K562 (cell line): ENCODE data around the gene HAUS3. TPM values are rescaled to one million over a fixed set of nuclear protein-coding genes. Genes with fewer than 3 reads are reported as not detected.

ENCODE experiments used
- ATAC-seq: fragments of 200-7000 bp; cut with Tn5 transposase; 3 replicates; pipeline ENCODE4 v1.9.1; 2020; ENCODE audit warnings: moderate library complexity
- BruUV-seq: library from RNA; stranded (reverse); fragments of 400-500 nt; replicated peaks from 2 replicates; lab custom pipeline; 2021; lab: Mats Ljungman, UMichigan
- CTCF ChIA-PET: fragments of 300-600 bp; formaldehyde crosslinking; extraction: SDS; loops from one replicate; lab custom pipeline; 2021; ENCODE audit warnings: low intra/inter-chr PET ratio; lab: Yijun Ruan, JAX
- POLR2A ChIA-PET: fragments of 300-600, 350-650 bp; sonication (Branson Sonifier 250); formaldehyde crosslinking; extraction: SDS; loops from one replicate; lab custom pipeline; 2021; ENCODE audit warnings: antibody characterized with exemption, inconsistent platforms; lab: Yijun Ruan, JAX
- DNase-seq, 4 experiments: peaks; one replicate each; pipeline versions ENCODE4 v3.0.0 to v3.0.0-alpha.2; 2011 to 2018; ENCODE audit warnings: low spot score in 3 of 4, mixed read lengths in 3 of 4; ENCODE audit errors: extremely low read depth in 1 of 4
- FAIRE-seq: peaks from 2 replicates; lab custom pipeline; 2011; peaks lifted over from hg19 to GRCh38; lab: Jason Lieb, UNC
- H2AFZ ChIP-seq: 2 replicates; pipeline ENCODE4 v1.6.0; 2011; ENCODE audit warnings: low read depth, low read length, control low read depth, inconsistent platforms
- H3K27ac ChIP-seq: fragments of 200-600 bp; 3 replicates; pipeline ENCODE4 v1.8.0; 2011; ENCODE audit warnings: low read depth, mild to moderate bottlenecking, control low read depth, inconsistent platforms, low read length, moderate library complexity, mixed read lengths; ENCODE audit errors: extremely low read depth
- H3K27me3 ChIP-seq, 2 experiments: fragments of 300-600 bp in 1 of 2; 2 replicates in 1 of 2; 3 replicates in 1 of 2; pipeline versions ENCODE4 v1.6.0 to v1.8.0; 2011; ENCODE audit warnings: inconsistent platforms in 2 of 2, low read length in 2 of 2, mild to moderate bottlenecking in 1 of 2, mixed read lengths in 1 of 2, moderate library complexity in 1 of 2; ENCODE audit not compliant: control insufficient read depth in 2 of 2, insufficient read depth in 2 of 2
- H3K36me3 ChIP-seq: fragments of 300-600 bp; 3 replicates; pipeline ENCODE4 v1.8.0; 2011; ENCODE audit warnings: mild to moderate bottlenecking, low read length, inconsistent platforms; ENCODE audit not compliant: control insufficient read depth, insufficient read depth
- H3K4me1 ChIP-seq, 2 experiments: fragments of 200-600 bp in 1 of 2; replicated peaks in 1 of 2; 2 replicates in 1 of 2; 3 replicates in 1 of 2; pipeline versions ENCODE4 v1.5.1 to v1.8.0; 2011; ENCODE audit warnings: inconsistent platforms in 2 of 2, low read length in 2 of 2, mild to moderate bottlenecking in 1 of 2, mixed read lengths in 1 of 2, moderate library complexity in 1 of 2; ENCODE audit not compliant: control insufficient read depth in 2 of 2, insufficient read depth in 2 of 2
- H3K4me2 ChIP-seq: 2 replicates; pipeline ENCODE4 v1.6.1; 2011; ENCODE audit warnings: low read length, control low read depth, inconsistent platforms, mixed read lengths; ENCODE audit not compliant: insufficient read depth
- H3K4me3 ChIP-seq: fragments of 200-600 bp; sonication (generic), shearing (Covaris generic); 2 replicates; pipeline ENCODE4 v1.5.1; 2016; ENCODE audit warnings: control low read depth, inconsistent platforms
- H3K79me2 ChIP-seq: fragments of 200-600 bp; 3 replicates; pipeline ENCODE4 v1.8.0; 2011; ENCODE audit warnings: low read length, inconsistent platforms; ENCODE audit not compliant: control insufficient read depth, insufficient read depth
- H3K9ac ChIP-seq, 2 experiments: 2 replicates each; pipeline versions ENCODE4 v1.6.0 to v1.6.1; 2011; ENCODE audit warnings: low read depth in 2 of 2, low read length in 2 of 2, control low read depth in 1 of 2, inconsistent platforms in 1 of 2, mild to moderate bottlenecking in 1 of 2, mixed read lengths in 1 of 2; ENCODE audit not compliant: insufficient read depth in 1 of 2
- H3K9me1 ChIP-seq: one replicate; pipeline ENCODE4 v1.6.0; 2011; ENCODE audit warnings: inconsistent platforms, mild to moderate bottlenecking, low read length, moderate library complexity; ENCODE audit not compliant: control insufficient read depth, insufficient read depth
- H3K9me3 ChIP-seq: replicated peaks from 2 replicates; pipeline ENCODE4 v1.5.1; 2011; ENCODE audit warnings: low read depth, low read length, inconsistent platforms; ENCODE audit not compliant: control insufficient read depth, insufficient read depth
- H4K20me1 ChIP-seq: replicated peaks from 2 replicates; pipeline ENCODE4 v1.6.1; 2011; ENCODE audit warnings: low read length, inconsistent platforms, mixed read lengths; ENCODE audit not compliant: control insufficient read depth, insufficient read depth
- CGGBP1 ChIP-seq: fragments of 250-450 bp; sonication (Bioruptor Pico); IDR thresholded peaks from 2 replicates; pipeline ENCODE4 v1.9.0; 2021; ENCODE audit warnings: mild to moderate bottlenecking
- ESRRA ChIP-seq: fragments of 450-650 bp; IDR thresholded peaks from 2 replicates; pipeline ENCODE4 v1.6.1; 2014; ENCODE audit warnings: low read depth, mild to moderate bottlenecking, moderate library complexity, borderline replicate concordance
- JUND ChIP-seq, 2 experiments: IDR thresholded peaks; 2 replicates in 1 of 2; 3 replicates in 1 of 2; pipeline ENCODE4 v1.6.1; 2011; ENCODE audit warnings: borderline replicate concordance in 2 of 2, low read depth in 2 of 2, low read length in 2 of 2, improper control_type of control experiment in 1 of 2, missing biosample characterization in 1 of 2, missing genetic modification characterization in 1 of 2, missing genetic modification reagents in 1 of 2
- MAZ ChIP-seq, 2 experiments: fragments of 450-650 bp in 1 of 2; sonication (generic) in 1 of 2; formaldehyde crosslinking; IDR thresholded peaks in 1 of 2; conservative IDR thresholded peaks in 1 of 2; 2 replicates each; pipeline versions ENCODE4 v1.4.0 to v1.5.0; 2020; ENCODE audit warnings: mild to moderate bottlenecking in 1 of 2, missing genetic modification reagents in 1 of 2
- MED1 ChIP-seq: sonication (generic); formaldehyde crosslinking; IDR thresholded peaks from 2 replicates; pipeline ENCODE4 v1.8.1; 2023; ENCODE audit warnings: missing genetic modification reagents, borderline replicate concordance
- POLR2G ChIP-seq: fragments of 200-400 bp; formaldehyde crosslinking; IDR thresholded peaks from 2 replicates; pipeline ENCODE4 v1.6.1; 2017; ENCODE audit warnings: low read depth, mild to moderate bottlenecking, antibody characterized with exemption, low read length, moderate library complexity
- RAD21 ChIP-seq, 2 experiments: fragments of 250-450 bp in 1 of 2; fragments of 450-650 bp in 1 of 2; sonication (Bioruptor Pico) in 1 of 2; formaldehyde crosslinking in 1 of 2; IDR thresholded peaks in 1 of 2; conservative IDR thresholded peaks in 1 of 2; 2 replicates each; pipeline versions ENCODE4 v1.4.0 to v1.8.0; 2020 to 2022; ENCODE audit warnings: mild to moderate bottlenecking in 2 of 2, moderate library complexity in 1 of 2
- SAP30 ChIP-seq: fragments of 200-600 bp; sonication (generic); IDR thresholded peaks from 2 replicates; pipeline ENCODE4 v1.6.1; 2012; ENCODE audit warnings: borderline replicate concordance, low read depth, mild to moderate bottlenecking, moderate library complexity, low read length, control low read depth, inconsistent platforms; ENCODE audit not compliant: insufficient read depth, poor library complexity, severe bottlenecking
- SP1 ChIP-seq: sonication (generic); formaldehyde crosslinking; IDR thresholded peaks from 2 replicates; pipeline ENCODE4 v1.8.1; 2022; ENCODE audit warnings: mild to moderate bottlenecking, missing genetic modification reagents
- TCF7 ChIP-seq: sonication (generic); IDR thresholded peaks from 2 replicates; pipeline ENCODE4 v1.6.1; 2016; ENCODE audit warnings: antibody characterized with exemption, borderline replicate concordance
- ZNF347 ChIP-seq: fragments of 450-650 bp; formaldehyde crosslinking; IDR thresholded peaks from 2 replicates; pipeline ENCODE4 v1.4.0; 2020; ENCODE audit warnings: low read depth, mild to moderate bottlenecking, moderate library complexity
- ZNF511 ChIP-seq: sonication (generic); formaldehyde crosslinking; IDR thresholded peaks from 2 replicates; pipeline ENCODE4 v1.8.0; 2022; ENCODE audit warnings: mild to moderate bottlenecking, missing genetic modification reagents
- ZNF551 ChIP-seq: fragments of 250-450 bp; sonication (Bioruptor Pico); IDR thresholded peaks from 2 replicates; pipeline ENCODE4 v1.5.0; 2021; ENCODE audit warnings: mild to moderate bottlenecking, moderate library complexity
- WGBS: fragments of 100-300 bp; shearing (Covaris generic); methylation state at CpG from one replicate; pipeline ENCODE4 v1.1.6; 2016; ENCODE audit warnings: low coverage, mixed read lengths; ENCODE audit not compliant: insufficient coverage; ENCODE audit errors: missing lambda C conversion rate; 5-methylcytosine and 5-hydroxymethylcytosine counted together
- in situ Hi-C: fragments of 300-500 bp; cut with MboI; formaldehyde crosslinking; loops from 4 replicates; pipeline ENCODE4 v1.15.0; 2018; ENCODE audit warnings: inconsistent platforms, mixed read lengths
- intact Hi-C: fragments of 100-400 bp; cut with micrococcal nuclease; formaldehyde crosslinking; loops from 2 replicates; pipeline ENCODE4 v1.14.2; 2022
- polyA plus RNA-seq, 8 experiments: library from polyadenylated mRNA; depleted of rRNA in 4 of 8; stranded (reverse) in 5 of 8; unstranded in 3 of 8; fragments of >200 nt; fragmentation: Nextera tagmentation in 2 of 8; fragmentation: Illumina TruSeq in 1 of 8; extraction: Ambion mirVana in 2 of 8; extraction: Trizol in 1 of 8; gene quantifications; 2 replicates each; pipeline versions ENCODE4 v1.2.1 to v1.2.3, GENCODE V29; 2011 to 2014; ENCODE audit warnings: inconsistent platforms in 1 of 8, missing spikeins in 1 of 8
- total RNA-seq, 7 experiments: library from RNA; depleted of rRNA in 6 of 7; stranded (reverse); fragments of >200 nt in 6 of 7; fragmentation: Illumina TruSeq in 2 of 7; extraction: Trizol in 2 of 7; gene quantifications; 2 replicates each; pipeline versions ENCODE4 v1.2.1 to v1.2.3, GENCODE V29; 2011 to 2021; ENCODE audit warnings: low replicate concordance in 1 of 7
- TF ChIP-seq, protein P1 (sequence below): sonication (generic); formaldehyde crosslinking; IDR thresholded peaks from 2 replicates; pipeline ENCODE4 v1.9.0; 2022; ENCODE audit warnings: mild to moderate bottlenecking, missing genetic modification reagents

The HAUS3 gene
- total and polyA plus RNA-seq, 9 of the 15 experiments (the other 6 are each of a cell fraction or from before 2014, with no cell fraction given) = 8.9 to 25.7 (median 21.5) TPM

- no peak for DNase-seq
- no peak for FAIRE-seq
- no peak overlapping the region for H3K4me3 ChIP-seq
- H3K4me2 ChIP-seq = no peak overlapping the region
- POLR2A ChIA-PET = no interaction called here
- H3K79me2 ChIP-seq = no peaks in the 10 kb centered on the region
- in situ Hi-C loops = no loop called here
- H3K9me1 ChIP-seq = peaks cover under 1% of the 10 kb centered on the region
- H3K36me3 ChIP-seq = no peaks in the 10 kb centered on the region
- intact Hi-C loops = no loop called here
- no peaks in the 10 kb centered on the region for H3K9me3 ChIP-seq
- H4K20me1 ChIP-seq = no peaks in the 10 kb centered on the region
- H3K27ac ChIP-seq = no peak overlapping the region
- BruUV-seq = no TSS peak
- CTCF ChIA-PET = no interaction called here
- H3K27me3 ChIP-seq = no peaks in the 10 kb centered on the region
- no peak for TF ChIP-seq ESRRA
- no peak for TF ChIP-seq ZNF551 (CRISPR knock-in tag)
- no peak for TF ChIP-seq MAZ (CRISPR knock-in tag; conservative IDR thresholded peaks at IDR 0.05 in 1 of 2, IDR thresholded peaks at IDR 0.05 in 1 of 2)
- TF ChIP-seq MED1 (CRISPR knock-in tag) = no peak
- no peak for TF ChIP-seq ZNF347 (CRISPR knock-in tag)
- TF ChIP-seq TCF7 = no peak
- TF ChIP-seq CGGBP1 (CRISPR knock-in tag) = no peak
- TF ChIP-seq ZNF511 = no peak
- no peak for TF ChIP-seq SP1
- no peak for TF ChIP-seq RAD21 (CRISPR knock-in tag; conservative IDR thresholded peaks at IDR 0.05 in 1 of 2, IDR thresholded peaks at IDR 0.05 in 1 of 2)
- TF ChIP-seq JUND (IDR thresholded peaks at IDR 0.05; ENCODE audit: borderline replicate concordance, low read depth, low read length) = no peak
- no peak for TF ChIP-seq JUND (tag; IDR thresholded peaks at IDR 0.05; ENCODE audit: borderline replicate concordance, low read depth, low read length)
- TF ChIP-seq POLR2G = no peak
- TF ChIP-seq SAP30 = no peak
- TF ChIP-seq, protein P1, sequence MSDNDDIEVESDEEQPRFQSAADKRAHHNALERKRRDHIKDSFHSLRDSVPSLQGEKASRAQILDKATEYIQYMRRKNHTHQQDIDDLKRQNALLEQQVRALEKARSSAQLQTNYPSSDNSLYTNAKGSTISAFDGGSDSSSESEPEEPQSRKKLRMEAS (CRISPR knock-in tag) = no peak
- no peak for ATAC-seq
- WGBS = 0% methylated on average over 2 of the region's 3 CpGs
- H3K9ac ChIP-seq = no peak overlapping the region
- no peak overlapping the region for H2AFZ ChIP-seq
- peaks cover 0 to 18% of the 10 kb centered on the region in 2 experiments; a peak in 2 of 5 replicates for H3K4me1 ChIP-seq
Observed at GRCh38 chr4:2283199-2283711, 41.3 kb upstream of the HAUS3 start.
